ENCODE data around the gene CD300LB. TPM values are rescaled to one million over a fixed set of nuclear protein-coding genes. Genes with fewer than 3 reads are reported as not detected.
A peak's percentile ranks its signal among the peaks of the same experiment; 100 is the strongest.

The CD300LB gene
- total RNA-seq, 3 donors from 2014 or later: 0.27 to 0.28 TPM; not detected in 1

- DNase-seq (no peak), ATAC-seq (no peak)
- Histone ChIP-seq H3K36me3 (ENCODE audit: low read depth) (no peaks in the 10 kb centered on the region), H3K4me3 (no peak overlapping the region), H3K9me3 (no peaks in the 10 kb centered on the region), H3K4me1 (ENCODE audit: low read depth) (peaks cover 3% of the 10 kb centered on the region)
- intact Hi-C loops (cut with DNase I, micrococcal nuclease): no loop called here
- TF ChIP-seq CTCF (IDR thresholded peaks at IDR 0.05): no peak
Measured at GRCh38 chr17:74484066-74484465, 47.2 kb downstream of the CD300LB start.

GRCh38 chr17:74481621-74482020 is 49.7 kb downstream of the CD300LB start:
- ATAC-seq (no peak), DNase-seq (no peak)
- no peaks in the 10 kb centered on the region for H3K9me3 ChIP-seq
- intact Hi-C loops (cut with DNase I, micrococcal nuclease): no loop called here
- no peak overlapping the region for H3K4me3 ChIP-seq
- no peaks in the 10 kb centered on the region for H3K36me3 ChIP-seq (ENCODE audit: low read depth)
- TF ChIP-seq CTCF (IDR thresholded peaks at IDR 0.05): no peak
- peaks cover 3% of the 10 kb centered on the region for H3K4me1 ChIP-seq (ENCODE audit: low read depth)

- ATAC-seq (no peak), DNase-seq (no peak)
- H3K9me3 ChIP-seq: peaks cover 4% of the 10 kb centered on the region
- H3K4me3 ChIP-seq: no peak overlapping the region
- no peak for TF ChIP-seq CTCF (IDR thresholded peaks at IDR 0.05)
- no peaks in the 10 kb centered on the region for H3K4me1 ChIP-seq (ENCODE audit: low read depth)
- intact Hi-C loops (cut with DNase I, micrococcal nuclease): no loop called here
- no peaks in the 10 kb centered on the region for H3K36me3 ChIP-seq (ENCODE audit: low read depth)
Measured at GRCh38 chr17:74480290-74480689, 51.0 kb downstream of the CD300LB start.

- H3K36me3 ChIP-seq (ENCODE audit: low read depth): no peaks in the 10 kb centered on the region
- no peak for TF ChIP-seq CTCF (IDR thresholded peaks at IDR 0.05)
- ATAC-seq (peak; percentile 59), DNase-seq (no peak)
- H3K4me1 ChIP-seq (ENCODE audit: low read depth): no peaks in the 10 kb centered on the region
- H3K9me3 ChIP-seq: peaks cover 4% of the 10 kb centered on the region
- intact Hi-C loops (cut with DNase I, micrococcal nuclease): no loop called here
- H3K4me3 ChIP-seq: no peak overlapping the region
Measured at GRCh38 chr17:74478420-74479100, 52.7 kb downstream of the CD300LB start.

- Histone ChIP-seq H3K36me3 (ENCODE audit: low read depth) (no peaks in the 10 kb centered on the region), H3K4me3 (no peak overlapping the region), H3K4me1 (ENCODE audit: low read depth) (no peaks in the 10 kb centered on the region), H3K9me3 (peaks cover 4% of the 10 kb centered on the region)
- no peak for DNase-seq
- no peak for ATAC-seq
- TF ChIP-seq CTCF (IDR thresholded peaks at IDR 0.05): no peak
- intact Hi-C loops (cut with DNase I, micrococcal nuclease): no loop called here
Measured at GRCh38 chr17:74477411-74477810, 53.9 kb downstream of the CD300LB start.

GRCh38 chr17:74475189-74475588 is 56.1 kb downstream of the CD300LB start:
- ATAC-seq (no peak), DNase-seq (no peak)
- intact Hi-C loops (cut with DNase I, micrococcal nuclease): no loop called here
- TF ChIP-seq CTCF (IDR thresholded peaks at IDR 0.05): no peak
- Histone ChIP-seq H3K36me3 (ENCODE audit: low read depth) (no peaks in the 10 kb centered on the region), H3K4me3 (no peak overlapping the region), H3K9me3 (peaks cover 4% of the 10 kb centered on the region), H3K4me1 (ENCODE audit: low read depth) (no peaks in the 10 kb centered on the region)
